Choroid plexus epithelial cell (primary cell): ENCODE data around the gene HLA-E.
A peak's percentile ranks its signal among the peaks of the same experiment; 100 is the strongest.

Source experiments
- DNase-seq: peaks from one replicate; pipeline ENCODE4 v3.0.0-alpha.2; 2010; ENCODE audit warnings: low read depth
- H3K4me3 ChIP-seq: 2 replicates; pipeline ENCODE4 v1.5.1; 2011; ENCODE audit warnings: low read depth, mild to moderate bottlenecking, control low read depth, low read length, moderate library complexity
- CTCF ChIP-seq: conservative IDR thresholded peaks from 2 replicates; pipeline ENCODE4 v1.5.1; 2011; ENCODE audit warnings: low read depth, mild to moderate bottlenecking, control low read depth, inconsistent platforms, low read length, moderate library complexity

HLA-E gene

GRCh38 chr6:30530014-30530413 lies 40.7 kb downstream of the HLA-E start:
- TF ChIP-seq CTCF = no peak
- no peak for DNase-seq
- H3K4me3 ChIP-seq = no peak overlapping the region

- no peak for TF ChIP-seq CTCF
- H3K4me3 ChIP-seq = no peak overlapping the region
- no peak for DNase-seq
Observed at GRCh38 chr6:30533460-30534294, 44.4 kb downstream of the HLA-E start.

- no peak for TF ChIP-seq CTCF
- H3K4me3 ChIP-seq = no peak overlapping the region
- DNase-seq = no peak
Observed at GRCh38 chr6:30537931-30538330, 48.6 kb downstream of the HLA-E start.

GRCh38 chr6:30541515-30542403 lies 52.5 kb downstream of the HLA-E start:
- peak; percentile 99 for TF ChIP-seq CTCF
- peak overlapping the region; percentile 1 for H3K4me3 ChIP-seq
- peak; percentile 95 for DNase-seq

- DNase-seq = no peak
- no peak for TF ChIP-seq CTCF
- H3K4me3 ChIP-seq = no peak overlapping the region
Observed at GRCh38 chr6:30542404-30542725, 53.1 kb downstream of the HLA-E start.

- H3K4me3 ChIP-seq = no peak overlapping the region
- peak; percentile 43 for TF ChIP-seq CTCF
- peak; percentile 44 for DNase-seq
Observed at GRCh38 chr6:30542915-30543314, 53.6 kb downstream of the HLA-E start.
